Tongue (tissue), 2 donors: ENCODE results near the gene KBTBD12. TPM values are rescaled to one million over a fixed set of nuclear protein-coding genes. Genes with fewer than 3 reads are reported as not detected.

Experiments used
- DNase-seq: peaks from one replicate; pipeline ENCODE4 v3.0.0-alpha.2; 2015
- total RNA-seq: library from RNA; depleted of rRNA; stranded (reverse); fragments of >200 nt; gene quantifications from one replicate; pipeline ENCODE4 v1.2.3, GENCODE V29; 2014

Gene KBTBD12
- total RNA-seq, 1 donor from 2014 or later = 38.2 TPM

- peak; percentile 44 for DNase-seq
These were observed 39.6 kb downstream of the KBTBD12 start for GRCh38 chr3:127954640-127955039.

- DNase-seq = no peak
These were observed 40.7 kb downstream of the KBTBD12 start for GRCh38 chr3:127955728-127956127.

GRCh38 chr3:127959041-127959440 is 44.0 kb downstream of the KBTBD12 start:
- DNase-seq = no peak

- DNase-seq = peak; percentile 58
These were observed 44.8 kb downstream of the KBTBD12 start for GRCh38 chr3:127959873-127960272.

- DNase-seq = no peak
These were observed 45.5 kb downstream of the KBTBD12 start for GRCh38 chr3:127960421-127960965.

- no peak for DNase-seq
These were observed 46.1 kb downstream of the KBTBD12 start for GRCh38 chr3:127961124-127961523.

- DNase-seq = no peak
These were observed 46.9 kb downstream of the KBTBD12 start for GRCh38 chr3:127961963-127962362.

- DNase-seq = no peak
These were observed 47.9 kb downstream of the KBTBD12 start for GRCh38 chr3:127962937-127963336.

GRCh38 chr3:127964053-127964452 is 49.0 kb downstream of the KBTBD12 start:
- DNase-seq = peak; percentile 77

GRCh38 chr3:127964816-127965215 is 49.8 kb downstream of the KBTBD12 start:
- DNase-seq = no peak

GRCh38 chr3:127967316-127967715 is 52.3 kb downstream of the KBTBD12 start:
- no peak for DNase-seq

- peak; percentile 76 for DNase-seq
These were observed 56.0 kb downstream of the KBTBD12 start for GRCh38 chr3:127970966-127971592.

GRCh38 chr3:127974226-127974625 is 59.2 kb downstream of the KBTBD12 start:
- no peak for DNase-seq

- no peak for DNase-seq
These were observed 60.4 kb downstream of the KBTBD12 start for GRCh38 chr3:127975153-127976029.

- DNase-seq = no peak
These were observed 63.6 kb downstream of the KBTBD12 start for GRCh38 chr3:127978636-127979035.

- DNase-seq = no peak
These were observed 64.4 kb downstream of the KBTBD12 start for GRCh38 chr3:127979473-127979872.

GRCh38 chr3:127981097-127981496 is 66.1 kb downstream of the KBTBD12 start:
- DNase-seq = no peak

GRCh38 chr3:127982155-127982554 is 67.1 kb downstream of the KBTBD12 start:
- no peak for DNase-seq

GRCh38 chr3:127984241-127984975 is 69.4 kb downstream of the KBTBD12 start:
- no peak for DNase-seq

- DNase-seq = no peak
These were observed 70.2 kb downstream of the KBTBD12 start for GRCh38 chr3:127985216-127985615.

- DNase-seq = no peak
These were observed 70.7 kb downstream of the KBTBD12 start for GRCh38 chr3:127985655-127986225.

- no peak for DNase-seq
These were observed 71.8 kb downstream of the KBTBD12 start for GRCh38 chr3:127986803-127987202.
